ENCODE measurements around the gene TFIP11.

- TF ChIP-seq CTCF (IDR thresholded peaks at IDR 0.05; ENCODE audit: low read depth, low read length) (no peak), EZH2phosphoT487 (IDR thresholded peaks at IDR 0.05; ENCODE audit: low read depth) (no peak)
These were observed 44.6 kb upstream of the TFIP11 start for GRCh38 chr22:26556904-26557303.

Measured in OCI-LY3 (cell line).